ENCODE measurements around the gene KDSR. TPM values are rescaled to one million over a fixed set of nuclear protein-coding genes. Genes with fewer than 3 reads are reported as not detected.

Gene KDSR
- total and polyA plus RNA-seq, 8 donors, result 6.4 to 199 (median 11.6) TPM

GRCh38 chr18:63283305-63284094 is 83.5 kb downstream of the KDSR start:
- H3K27ac ChIP-seq, result peak overlapping the region in 4 of 5 donors; percentile 40 to 75 (median 46)

GRCh38 chr18:63282793-63283192 is 84.2 kb downstream of the KDSR start:
- H3K9me3 ChIP-seq, result no peaks in the 10 kb centered on the region
- no peaks in the 10 kb centered on the region for H3K27me3 ChIP-seq
- H3K36me3 ChIP-seq, result no peaks in the 10 kb centered on the region
- H3K4me1 ChIP-seq, result peaks cover 0 to 49% (median 21%) of the 10 kb centered on the region in 4 donors
- H3K27ac ChIP-seq, result peak overlapping the region in 3 of 5 donors; percentile 3 to 75 (median 44)
- no peak for TF ChIP-seq EP300 (IDR thresholded peaks at IDR 0.05)
- no peak for TF ChIP-seq CTCF (IDR thresholded peaks at IDR 0.05)
- no peak for TF ChIP-seq POLR2AphosphoS5 (IDR thresholded peaks at IDR 0.05)
- TF ChIP-seq POLR2A (IDR thresholded peaks at IDR 0.05), result no peak
- no peak for DNase-seq
- intact Hi-C loops (cut with DNase I; ENCODE audit: low total_unique reads), result no loop called here
- H3K4me3 ChIP-seq, result no peak overlapping the region

More at GRCh38 chr18:63283305-63284094, 83.5 kb downstream of the KDSR start:
- Histone ChIP-seq H3K4me1 (peaks cover 0 to 56% (median 24%) of the 10 kb centered on the region in 4 donors), H3K9me3 (no peaks in the 10 kb centered on the region), H3K27me3 (no peaks in the 10 kb centered on the region), H3K4me3 (no peak overlapping the region), H3K36me3 (no peaks in the 10 kb centered on the region)
- WGBS, 5 donors, result 68 to 81% (median 78%) methylated on average over 16 of the region's 16 CpGs
- intact Hi-C loops (cut with DNase I; ENCODE audit: low total_unique reads), result no loop called here
- TF ChIP-seq POLR2A (IDR thresholded peaks at IDR 0.05) (no peak), POLR2AphosphoS5 (IDR thresholded peaks at IDR 0.05) (no peak), EP300 (IDR thresholded peaks at IDR 0.05) (no peak), CTCF (IDR thresholded peaks at IDR 0.05) (no peak)
- no peak for DNase-seq

Other genes starting within 250 kb of the KDSR start
- 10 to 100 TPM in 3 of 5 donors, 1 to 10 TPM in 2; 3.5 to 53.9 (median 12.1) TPM for gene BCL2, start 47.4 kb downstream of the KDSR start, total RNA-seq
- gene BCL2, start 47.4 kb downstream of the KDSR start, polyA plus RNA-seq, result 1 to 10 TPM; 1.5 to 3.7 (median 1.5) TPM
- 100 to 1,000 TPM in 1 of 5 donors, 10 to 100 TPM in 4; 23.7 to 108 (median 46.7) TPM for gene VPS4B, start 55.3 kb upstream of the KDSR start, total RNA-seq
- 10 to 100 TPM; 11.3 to 37.1 (median 18.6) TPM for gene VPS4B, start 55.3 kb upstream of the KDSR start, polyA plus RNA-seq
- gene SERPINB5, start 109.8 kb upstream of the KDSR start, total RNA-seq, result 1 to 10 TPM in 1 of 5 donors, under 1 TPM in 1, not detected in 3; 0.72 to 3.9 TPM
- gene SERPINB5, start 109.8 kb upstream of the KDSR start, polyA plus RNA-seq, result 10 to 100 TPM in 1 of 3 donors, not detected in 2; 27.1 TPM
- gene SERPINB12, start 175.2 kb upstream of the KDSR start, total RNA-seq, result not detected
- not detected for gene SERPINB12, start 175.2 kb upstream of the KDSR start, polyA plus RNA-seq
- gene SERPINB13, start 220.1 kb upstream of the KDSR start, total RNA-seq, result under 1 TPM in 1 of 5 donors, not detected in 4; 0.55 TPM
- 10 to 100 TPM in 1 of 3 donors, not detected in 2; 51.6 TPM for gene SERPINB13, start 220.1 kb upstream of the KDSR start, polyA plus RNA-seq

Data from stomach (tissue), 9 donors.